SIG-M5 (cell line): ENCODE results near the gene RPS29.
"Not testable (repeated sequence)": the region's sequence is repeated elsewhere in the genome, so short reads cannot be mapped to it uniquely, and the experiment has no call there.

Source experiments
- DNase-seq: peaks from one replicate; lab custom pipeline; 2025; lab: John Stamatoyannopoulos, UW

Gene RPS29

DNA sequence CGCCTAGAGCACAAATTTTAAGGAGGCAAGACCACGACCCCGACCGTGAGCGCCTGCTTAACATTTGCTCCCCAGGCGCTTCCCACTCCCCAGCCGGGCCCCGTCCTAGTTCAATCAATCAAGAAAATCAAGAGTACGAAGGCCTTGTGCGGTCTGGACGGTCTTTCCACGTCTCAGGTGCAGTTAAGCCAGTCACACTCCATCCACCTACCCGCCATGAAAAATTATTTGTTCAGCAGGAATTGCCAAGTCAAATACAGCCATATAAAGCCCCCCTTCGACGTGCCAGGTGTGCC, 12.0 kb upstream of the RPS29 start:
- no peak for DNase-seq

GRCh38 chr14:49594347-49595091, 8.3 kb upstream of the RPS29 start:
- DNase-seq, result no peak

DNA sequence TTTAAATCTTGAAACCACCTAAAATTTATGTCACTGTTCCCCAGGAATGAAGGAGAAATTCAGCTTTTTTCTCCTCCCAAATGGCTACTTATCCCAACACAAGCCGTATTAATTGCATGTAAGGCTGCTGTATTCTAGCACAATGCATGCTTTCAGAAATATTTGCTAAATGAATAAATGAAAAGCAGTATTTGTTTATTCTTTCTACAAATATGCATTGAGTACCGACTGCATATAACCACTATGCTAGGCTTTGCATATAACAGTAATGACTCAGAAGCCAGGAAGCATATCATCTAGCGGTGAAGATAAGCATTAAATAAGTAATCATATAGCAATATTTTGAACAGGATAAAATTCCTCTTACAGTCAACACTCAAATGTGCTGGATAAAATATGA, 6.8 kb upstream of the RPS29 start:
- DNase-seq, result no peak

GRCh38 chr14:49589387-49589786, 3.2 kb upstream of the RPS29 start:
- DNase-seq, result no peak

- DNase-seq, result no peak
Measured at GRCh38 chr14:49586673-49587460, 687 bp upstream of the RPS29 start.

- not testable (repeated sequence) for DNase-seq
Measured at GRCh38 chr14:49584981-49585640, 1.1 kb downstream of the RPS29 start.

DNA sequence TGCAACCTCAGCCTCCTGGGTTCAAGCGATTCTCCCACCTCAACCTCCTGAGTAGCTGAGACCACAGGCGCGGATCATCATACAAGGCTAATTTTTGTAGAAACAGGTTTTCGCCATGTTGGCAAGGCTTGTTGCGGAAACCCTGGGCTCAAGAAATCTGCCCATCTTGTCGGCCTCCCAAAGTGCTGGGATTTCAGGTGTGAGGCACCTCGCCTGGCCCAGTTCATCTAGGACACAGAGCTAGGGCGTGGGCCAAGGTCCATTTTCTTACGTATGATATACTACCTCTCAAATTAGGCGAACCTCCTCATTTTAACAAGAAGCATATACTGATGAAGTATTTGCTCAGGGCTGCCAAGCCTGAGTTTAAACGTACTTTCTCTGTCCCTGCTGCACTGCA, 2.1 kb downstream of the RPS29 start:
- no peak for DNase-seq

- no peak for DNase-seq
Measured at GRCh38 chr14:49583629-49584028, 2.6 kb downstream of the RPS29 start.

GRCh38 chr14:49582113-49582977, 3.8 kb downstream of the RPS29 start:
- DNase-seq, result no peak

GRCh38 chr14:49581209-49582112, 4.7 kb downstream of the RPS29 start:
- DNase-seq, result no peak

- no peak for DNase-seq
Measured at GRCh38 chr14:49579841-49580240, 6.3 kb downstream of the RPS29 start.

GRCh38 chr14:49578141-49578540, 8.0 kb downstream of the RPS29 start:
- no peak for DNase-seq

- DNase-seq, result no peak
Measured at GRCh38 chr14:49574038-49574437, 12.1 kb downstream of the RPS29 start.

GRCh38 chr14:49569281-49569680, 16.9 kb downstream of the RPS29 start:
- no peak for DNase-seq

GRCh38 chr14:49566714-49567113, 19.5 kb downstream of the RPS29 start:
- DNase-seq, result no peak

DNA sequence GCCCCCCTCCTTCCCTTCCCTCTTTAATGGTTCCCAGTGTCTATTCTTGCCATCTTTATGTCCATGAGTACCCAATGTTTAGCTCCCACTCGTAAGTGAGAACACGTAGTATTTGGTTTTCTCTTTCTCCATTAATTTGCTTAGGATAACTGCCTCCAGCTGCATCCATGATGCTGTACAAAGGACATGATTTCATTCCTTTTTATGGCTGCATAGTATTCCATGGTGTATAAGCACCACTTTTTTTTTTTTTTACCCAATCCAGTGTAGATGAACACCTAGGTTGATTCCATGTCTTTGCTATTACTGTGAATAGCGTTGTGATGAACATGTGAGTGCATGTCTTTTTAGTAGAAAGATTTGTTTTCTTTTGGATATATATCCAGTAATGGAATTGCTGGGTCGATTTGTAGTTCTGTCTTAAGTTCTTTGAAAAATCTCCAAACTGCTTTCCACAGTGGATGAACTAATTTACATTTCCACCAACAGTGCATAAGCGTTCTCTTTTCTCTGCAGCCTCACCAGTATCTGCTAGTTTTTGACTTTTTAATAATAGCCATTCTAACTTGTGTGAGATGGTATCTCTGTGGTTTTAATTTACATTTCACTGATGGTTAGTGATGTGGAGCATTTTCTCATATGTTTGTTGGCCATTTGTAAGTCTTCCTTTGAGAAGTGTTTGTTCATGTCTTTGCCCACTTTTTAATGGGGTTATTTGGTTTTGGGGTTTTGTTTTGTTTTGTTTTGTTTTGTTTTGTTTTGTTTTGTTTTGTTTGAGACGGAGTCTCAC, 26.0 kb downstream of the RPS29 start:
- no peak for DNase-seq

DNA sequence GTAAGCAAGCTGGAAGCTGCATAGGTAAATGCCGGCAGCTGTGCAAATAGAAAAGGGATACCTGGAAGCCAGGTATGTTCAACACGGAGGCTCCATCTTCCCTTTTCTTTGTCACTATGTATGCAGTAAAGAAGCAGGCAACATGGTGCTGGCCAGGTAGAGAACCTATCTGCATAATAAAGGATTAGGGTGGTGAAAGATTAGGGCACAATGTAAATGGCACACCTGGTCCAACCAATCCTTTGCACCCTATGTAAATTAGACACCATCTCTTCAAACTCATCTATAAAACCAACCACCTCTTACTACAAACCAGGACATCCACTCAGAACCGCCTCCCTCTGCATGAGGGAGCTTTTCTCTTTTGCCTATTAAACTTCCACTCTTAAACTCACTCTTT, 32.3 kb downstream of the RPS29 start:
- DNase-seq, result no peak

DNA sequence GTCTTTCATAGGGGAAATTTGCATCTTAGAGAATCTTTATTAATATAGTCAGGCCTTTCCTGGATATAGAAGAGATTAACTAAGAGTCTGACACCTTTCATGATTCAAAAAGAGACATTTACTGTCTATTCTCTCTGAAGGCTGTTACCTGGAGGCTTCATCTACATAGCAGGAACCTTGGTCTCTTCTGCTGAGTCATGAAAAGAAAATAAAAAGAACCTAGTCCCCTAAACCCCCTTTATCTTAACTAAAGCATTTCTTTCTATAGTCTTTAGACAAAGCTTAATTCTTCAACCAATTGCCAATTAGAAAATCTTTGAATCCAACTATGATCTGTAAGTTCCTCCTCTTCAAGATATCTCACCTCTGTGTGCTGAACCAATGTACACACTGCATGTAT, 33.1 kb downstream of the RPS29 start:
- no peak for DNase-seq

DNA sequence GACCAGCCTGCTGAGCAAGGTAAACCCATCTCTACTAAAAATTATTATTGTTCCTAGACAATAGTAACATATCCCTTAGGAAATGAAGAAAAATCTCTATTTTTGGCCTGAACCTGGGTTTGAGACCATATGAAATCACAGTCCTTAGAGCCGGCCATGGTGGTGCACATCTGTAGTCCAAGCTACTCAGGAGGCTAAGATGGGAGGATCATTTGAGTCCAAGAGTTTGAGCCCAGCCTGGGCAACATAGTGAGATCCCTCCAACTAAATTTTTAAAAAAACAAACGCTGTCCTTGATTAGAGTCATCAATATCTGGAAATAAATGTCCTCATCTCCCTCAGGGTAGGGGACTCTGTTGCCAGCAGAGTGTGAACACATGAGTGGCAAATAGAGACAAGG, 34.6 kb downstream of the RPS29 start:
- DNase-seq, result no peak
